ENCODE measurements around the gene FMN2.

FMN2 gene

GRCh38 chr1:240054109-240054701 is 37.5 kb upstream of the FMN2 start:
- H3F3A ChIP-seq (ENCODE audit: insufficient read depth), result no peaks in the 10 kb centered on the region
- no peaks in the 10 kb centered on the region for H3K36me3 ChIP-seq (ENCODE audit: low read length)
- H3K27ac ChIP-seq (ENCODE audit: low read depth, low read length), result no peak overlapping the region
- TF ChIP-seq CTCF (IDR thresholded peaks at IDR 0.05; ENCODE audit: insufficient read depth, low read length, poor library complexity, severe bottlenecking), result no peak
- TF ChIP-seq EZH2phosphoT487 (conservative IDR thresholded peaks at IDR 0.05; ENCODE audit: low read length), result no peak
- H3K9ac ChIP-seq (ENCODE audit: low read length), result no peak overlapping the region
- H2AFZ ChIP-seq (ENCODE audit: low read depth, low read length, severe bottlenecking), result no peak overlapping the region
- no peak overlapping the region for H3K4me2 ChIP-seq (ENCODE audit: low read depth, low read length, poor library complexity, severe bottlenecking)
- H4K20me1 ChIP-seq (ENCODE audit: low read depth, low read length), result no peaks in the 10 kb centered on the region
- H3K9me3 ChIP-seq (ENCODE audit: insufficient read depth, low read length), result no peaks in the 10 kb centered on the region
- no peaks in the 10 kb centered on the region for H3K79me2 ChIP-seq (ENCODE audit: insufficient read depth, low read length)
- no peaks in the 10 kb centered on the region for H3K27me3 ChIP-seq (ENCODE audit: low read length)
- H3K4me3 ChIP-seq (ENCODE audit: insufficient read depth, low read length, poor library complexity, severe bottlenecking), result no peak overlapping the region
- no peaks in the 10 kb centered on the region for H3K9me2 ChIP-seq (replicated peaks; ENCODE audit: insufficient read depth, low read length)

GRCh38 chr1:240055936-240056335 is 35.7 kb upstream of the FMN2 start:
- Histone ChIP-seq H3K4me3 (ENCODE audit: insufficient read depth, low read length, poor library complexity, severe bottlenecking) (no peak overlapping the region), H3K9ac (ENCODE audit: low read length) (no peak overlapping the region), H3K27ac (ENCODE audit: low read depth, low read length) (no peak overlapping the region), H3K9me3 (ENCODE audit: insufficient read depth, low read length) (no peaks in the 10 kb centered on the region), H3K9me2 (replicated peaks; ENCODE audit: insufficient read depth, low read length) (no peaks in the 10 kb centered on the region), H4K20me1 (ENCODE audit: low read depth, low read length) (no peaks in the 10 kb centered on the region), H3F3A (ENCODE audit: insufficient read depth) (no peaks in the 10 kb centered on the region), H3K36me3 (ENCODE audit: low read length) (no peaks in the 10 kb centered on the region), H3K4me2 (ENCODE audit: low read depth, low read length, poor library complexity, severe bottlenecking) (no peak overlapping the region), H2AFZ (ENCODE audit: low read depth, low read length, severe bottlenecking) (no peak overlapping the region), H3K79me2 (ENCODE audit: insufficient read depth, low read length) (no peaks in the 10 kb centered on the region), H3K27me3 (ENCODE audit: low read length) (no peaks in the 10 kb centered on the region)
- TF ChIP-seq CTCF (IDR thresholded peaks at IDR 0.05; ENCODE audit: insufficient read depth, low read length, poor library complexity, severe bottlenecking), result no peak
- no peak for TF ChIP-seq EZH2phosphoT487 (conservative IDR thresholded peaks at IDR 0.05; ENCODE audit: low read length)

DNA sequence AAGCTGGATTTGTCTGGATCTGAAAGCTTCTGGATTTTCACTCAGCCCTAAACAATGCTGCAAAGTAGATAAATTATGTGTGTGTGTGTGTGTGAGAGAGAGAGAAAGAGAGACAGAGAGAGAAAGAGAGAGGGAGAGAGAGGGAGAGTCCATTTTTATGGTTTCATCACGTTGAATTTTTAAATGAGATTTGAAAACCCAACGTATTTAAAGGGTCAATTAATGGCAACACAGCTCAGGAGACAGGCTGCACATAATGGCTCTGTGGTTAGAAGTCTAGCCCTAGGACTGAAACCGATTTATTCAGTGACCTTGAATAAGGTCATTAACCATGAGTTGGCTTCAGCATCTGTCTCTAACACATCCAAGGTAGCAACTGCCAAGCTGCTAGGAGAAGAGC is 35.3 kb upstream of the FMN2 start:
- Histone ChIP-seq H3K36me3 (ENCODE audit: low read length) (no peaks in the 10 kb centered on the region), H3K79me2 (ENCODE audit: insufficient read depth, low read length) (no peaks in the 10 kb centered on the region), H3K27ac (ENCODE audit: low read depth, low read length) (no peak overlapping the region), H3K9me2 (replicated peaks; ENCODE audit: insufficient read depth, low read length) (no peaks in the 10 kb centered on the region), H3K9me3 (ENCODE audit: insufficient read depth, low read length) (no peaks in the 10 kb centered on the region), H3K4me2 (ENCODE audit: low read depth, low read length, poor library complexity, severe bottlenecking) (no peak overlapping the region), H3K4me3 (ENCODE audit: insufficient read depth, low read length, poor library complexity, severe bottlenecking) (no peak overlapping the region), H4K20me1 (ENCODE audit: low read depth, low read length) (no peaks in the 10 kb centered on the region), H3F3A (ENCODE audit: insufficient read depth) (no peaks in the 10 kb centered on the region), H3K9ac (ENCODE audit: low read length) (no peak overlapping the region), H3K27me3 (ENCODE audit: low read length) (no peaks in the 10 kb centered on the region), H2AFZ (ENCODE audit: low read depth, low read length, severe bottlenecking) (no peak overlapping the region)
- TF ChIP-seq EZH2phosphoT487 (conservative IDR thresholded peaks at IDR 0.05; ENCODE audit: low read length) (no peak), CTCF (IDR thresholded peaks at IDR 0.05; ENCODE audit: insufficient read depth, low read length, poor library complexity, severe bottlenecking) (no peak)

All from SU-DHL-6 (cell line).